PC-9 (cell line): Measurements from ENCODE around the gene DR1. TPM values are rescaled to one million over a fixed set of nuclear protein-coding genes. Genes with fewer than 3 reads are reported as not detected.

Experiments
- BruUV-seq: library from RNA; stranded (reverse); fragments of 400-500 nt; replicated peaks from 2 replicates; lab custom pipeline; 2021; lab: Mats Ljungman, UMichigan
- CTCF ChIA-PET: fragments of 300-600 bp; sonication (Branson Sonifier 250); formaldehyde crosslinking; loops from one replicate; lab custom pipeline; 2022; ENCODE audit warnings: antibody characterized with exemption; lab: Charles Lee
- POLR2A ChIA-PET: fragments of 300-600 bp; sonication (Branson Sonifier 250); formaldehyde crosslinking; loops from one replicate; lab custom pipeline; 2022; ENCODE audit warnings: antibody characterized with exemption; ENCODE audit not compliant: unreplicated experiment; lab: Charles Lee
- DNase-seq, 2 experiments: peaks; one replicate each; pipeline versions ENCODE4 v3.0.0 to v3.0.0-alpha.2; 2015 to 2022; ENCODE audit warnings: mixed read lengths in 1 of 2
- H2AFZ ChIP-seq: fragments of 200-600 bp; sonication (generic); 2 replicates; pipeline ENCODE4 v1.8.1; 2017; ENCODE audit warnings: antibody characterized with exemption
- H3F3A ChIP-seq: fragments of 200-600 bp; sonication (generic); 2 replicates; pipeline ENCODE4 v1.8.1; 2017; ENCODE audit warnings: antibody characterized with exemption, mild to moderate bottlenecking, low read depth; ENCODE audit not compliant: insufficient read depth
- H3K27ac ChIP-seq: fragments of 200-600 bp; sonication (generic); 2 replicates; pipeline ENCODE4 v1.6.1; 2016; ENCODE audit warnings: mixed run types
- H3K27me3 ChIP-seq: fragments of 200-600 bp; sonication (generic); 2 replicates; pipeline ENCODE4 v1.6.1; 2016; ENCODE audit warnings: low read depth, mixed run types; ENCODE audit not compliant: insufficient read depth
- H3K36me3 ChIP-seq: fragments of 200-600 bp; sonication (generic); 2 replicates; pipeline ENCODE4 v1.6.1; 2016; ENCODE audit warnings: low read depth, mixed run types
- H3K4me1 ChIP-seq: fragments of 200-600 bp; sonication (generic); replicated peaks from 2 replicates; pipeline ENCODE4 v1.6.1; 2016; ENCODE audit warnings: mixed run types; ENCODE audit not compliant: insufficient read depth
- H3K4me2 ChIP-seq: fragments of 200-600 bp; sonication (generic); 2 replicates; pipeline ENCODE4 v1.6.1; 2017; ENCODE audit warnings: mixed run types
- H3K4me3 ChIP-seq: fragments of 200-600 bp; sonication (generic); 2 replicates; pipeline ENCODE4 v1.6.1; 2016; ENCODE audit warnings: mixed run types
- H3K79me2 ChIP-seq: fragments of 200-600 bp; sonication (generic); 2 replicates; pipeline ENCODE4 v1.6.1; 2017; ENCODE audit warnings: low read depth, mixed run types
- H3K9me2 ChIP-seq: fragments of 200-600 bp; sonication (generic); 2 replicates; pipeline ENCODE4 v1.8.1; 2017; ENCODE audit warnings: mild to moderate bottlenecking; ENCODE audit not compliant: insufficient read depth
- H3K9me3 ChIP-seq: fragments of 200-600 bp; sonication (generic); 2 replicates; pipeline ENCODE4 v1.8.1; 2016; ENCODE audit warnings: low read depth; ENCODE audit not compliant: insufficient read depth
- H4K20me1 ChIP-seq: fragments of 200-600 bp; sonication (generic); 2 replicates; pipeline ENCODE4 v1.8.1; 2017; ENCODE audit not compliant: insufficient read depth
- EZH2 ChIP-seq: fragments of 200-600 bp; sonication (generic); IDR thresholded peaks from 2 replicates; pipeline ENCODE4 v1.8.0; 2017; ENCODE audit warnings: antibody characterized with exemption, low read depth
- intact Hi-C: fragments of 100-400 bp; cut with micrococcal nuclease; formaldehyde crosslinking; loops from one replicate; pipeline ENCODE4 v1.10.0; 2022; ENCODE audit not compliant: unreplicated experiment
- total RNA-seq: library from RNA; stranded (reverse); gene quantifications from 2 replicates; pipeline ENCODE4 v1.2.3, GENCODE V29; 2021
- TF ChIP-seq, protein P1 (sequence below): fragments of 200-600 bp; sonication (generic); conservative IDR thresholded peaks from 2 replicates; pipeline ENCODE4 v1.6.1; 2017; ENCODE audit warnings: mixed run types, antibody characterized with exemption, mild to moderate bottlenecking, moderate library complexity

The DR1 gene
- total RNA-seq, 1 experiment from 2014 or later: 37.8 TPM

DNA sequence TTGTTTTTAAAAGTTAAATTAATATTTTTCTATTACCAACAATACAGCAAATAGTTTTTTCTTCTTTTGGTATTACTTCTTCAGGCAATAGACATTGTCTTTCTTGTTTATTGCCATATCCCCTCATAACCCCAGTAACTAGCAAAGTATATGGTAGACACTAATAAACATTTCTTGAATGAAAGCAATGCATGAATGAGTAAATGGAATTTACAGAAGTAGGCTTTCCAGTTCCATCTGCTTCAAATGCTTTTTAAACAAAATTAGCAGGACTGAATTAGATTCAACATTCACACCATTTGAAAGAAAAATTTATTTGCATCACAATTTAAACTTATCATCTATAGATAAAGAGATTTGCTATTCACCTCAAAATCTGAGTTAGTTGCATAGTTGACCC, 5.6 kb upstream of the DR1 start:
- no TSS peak for BruUV-seq
- Histone ChIP-seq H4K20me1 (no peaks in the 10 kb centered on the region), H3K9me3 (no peaks in the 10 kb centered on the region), H3K4me1 (peaks cover 45% of the 10 kb centered on the region), H3K27ac (peak overlapping the region; percentile 4; the same call in 1 of the 2 replicates), H3K27me3 (no peaks in the 10 kb centered on the region), H3K36me3 (0 out of 2 replicates have a peak, but pooled peaks cover 3% of the 10 kb centered on the region), H3K4me3 (no peak overlapping the region), H2AFZ (no peak overlapping the region), H3K9me2 (no peaks in the 10 kb centered on the region), H3K79me2 (peaks cover 25% of the 10 kb centered on the region), H3F3A (peaks cover 14% of the 10 kb centered on the region), H3K4me2 (peak overlapping the region; percentile 17)
- TF ChIP-seq, protein P1, sequence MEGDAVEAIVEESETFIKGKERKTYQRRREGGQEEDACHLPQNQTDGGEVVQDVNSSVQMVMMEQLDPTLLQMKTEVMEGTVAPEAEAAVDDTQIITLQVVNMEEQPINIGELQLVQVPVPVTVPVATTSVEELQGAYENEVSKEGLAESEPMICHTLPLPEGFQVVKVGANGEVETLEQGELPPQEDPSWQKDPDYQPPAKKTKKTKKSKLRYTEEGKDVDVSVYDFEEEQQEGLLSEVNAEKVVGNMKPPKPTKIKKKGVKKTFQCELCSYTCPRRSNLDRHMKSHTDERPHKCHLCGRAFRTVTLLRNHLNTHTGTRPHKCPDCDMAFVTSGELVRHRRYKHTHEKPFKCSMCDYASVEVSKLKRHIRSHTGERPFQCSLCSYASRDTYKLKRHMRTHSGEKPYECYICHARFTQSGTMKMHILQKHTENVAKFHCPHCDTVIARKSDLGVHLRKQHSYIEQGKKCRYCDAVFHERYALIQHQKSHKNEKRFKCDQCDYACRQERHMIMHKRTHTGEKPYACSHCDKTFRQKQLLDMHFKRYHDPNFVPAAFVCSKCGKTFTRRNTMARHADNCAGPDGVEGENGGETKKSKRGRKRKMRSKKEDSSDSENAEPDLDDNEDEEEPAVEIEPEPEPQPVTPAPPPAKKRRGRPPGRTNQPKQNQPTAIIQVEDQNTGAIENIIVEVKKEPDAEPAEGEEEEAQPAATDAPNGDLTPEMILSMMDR: no peak
- no peak for TF ChIP-seq EZH2
- CTCF ChIA-PET: no interaction called here
- POLR2A ChIA-PET: no interaction called here
- intact Hi-C loops: no loop called here
- peak in 1 of 2 experiments; percentile 68 for DNase-seq

DNA sequence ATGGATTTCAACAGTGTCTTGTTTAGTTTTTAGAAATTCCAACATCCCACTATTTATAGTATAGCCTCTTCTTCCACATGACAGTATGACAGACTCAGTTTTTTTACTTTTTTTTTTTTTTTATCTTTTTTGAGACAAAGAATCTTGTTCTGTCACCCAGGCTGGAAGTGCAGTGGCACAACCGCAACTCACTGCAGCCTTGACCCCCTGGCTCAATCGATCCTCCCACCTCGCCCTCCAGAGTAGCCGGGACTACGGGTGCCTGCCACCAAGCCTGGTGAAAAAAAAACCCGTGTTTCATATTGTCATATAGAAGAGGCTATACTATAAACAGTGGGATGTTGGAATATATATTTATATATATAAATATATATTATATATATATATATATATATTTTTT, 1.2 kb upstream of the DR1 start:
- Histone ChIP-seq H3K4me2 (peak overlapping the region; percentile 27), H3K9me2 (no peaks in the 10 kb centered on the region), H3K9me3 (no peaks in the 10 kb centered on the region), H3K27me3 (no peaks in the 10 kb centered on the region), H3K79me2 (peaks cover 67% of the 10 kb centered on the region), H3K4me1 (peaks cover 35% of the 10 kb centered on the region), H3K27ac (no peak overlapping the region), H2AFZ (no peak overlapping the region), H3F3A (peaks cover 9% of the 10 kb centered on the region), H3K4me3 (no peak overlapping the region), H3K36me3 (peaks cover 13% of the 10 kb centered on the region; the same call in 1 of the 2 replicates), H4K20me1 (peaks cover 26% of the 10 kb centered on the region)
- intact Hi-C loops: no loop called here
- TF ChIP-seq EZH2: no peak
- TF ChIP-seq, protein P1: no peak
- CTCF ChIA-PET: no interaction called here
- no peak for DNase-seq
- BruUV-seq: no TSS peak
- POLR2A ChIA-PET: interaction anchor here (0.7 to 0.9 kb wide), 2 partner anchors 421 to 955 kb away, joined by 5 to 9 read pairs; no protein-coding TSS in a partner anchor

DNA sequence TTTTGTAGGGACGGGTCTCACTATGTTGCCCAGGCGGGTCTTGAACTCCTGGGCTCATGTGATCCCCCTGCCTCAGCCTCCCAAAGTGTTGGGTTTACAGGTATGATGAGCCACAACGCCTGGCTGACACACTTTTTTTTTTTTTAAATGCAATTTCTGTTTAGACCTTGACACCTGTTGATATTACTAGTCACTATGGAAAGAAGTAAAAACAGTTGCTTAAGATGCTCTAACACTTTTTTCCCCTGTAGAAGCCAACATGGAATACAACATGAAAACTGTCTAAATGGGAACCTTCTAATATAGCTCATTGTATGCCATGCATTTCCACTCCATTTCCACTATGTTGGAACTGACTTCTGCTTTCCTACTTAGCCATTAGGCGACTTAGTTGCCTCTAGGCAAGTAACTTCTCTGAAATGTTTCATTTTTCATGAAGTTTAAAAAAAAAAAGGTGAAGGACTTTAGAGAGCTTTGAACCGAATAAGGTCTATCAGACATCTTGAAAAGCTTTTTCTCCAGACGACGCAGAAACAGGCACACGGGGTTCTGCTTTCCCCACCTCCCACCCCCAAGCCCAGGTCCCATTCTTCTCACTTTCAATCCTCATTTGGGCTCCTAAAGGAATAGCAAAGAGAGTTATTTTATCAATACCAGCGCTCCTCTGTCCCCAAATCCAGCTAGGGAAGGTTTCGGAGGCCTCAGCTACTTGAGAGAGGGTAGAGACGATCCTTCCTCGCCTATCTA, 648 bp upstream of the DR1 start:
- POLR2A ChIA-PET: interaction anchor here (0.6 to 1.1 kb wide), 5 partner anchors 20 to 954 kb away, joined by 3 to 9 read pairs (median 4); no protein-coding TSS in a partner anchor
- Histone ChIP-seq H3K27ac (peak overlapping the region; percentile 86), H3K27me3 (no peaks in the 10 kb centered on the region), H3K79me2 (peaks cover 72% of the 10 kb centered on the region), H3K36me3 (peaks cover 17% of the 10 kb centered on the region; the same call in 1 of the 2 replicates), H3K9me2 (no peaks in the 10 kb centered on the region), H3K4me1 (peaks cover 35% of the 10 kb centered on the region), H4K20me1 (peaks cover 32% of the 10 kb centered on the region), H2AFZ (peak overlapping the region; percentile 94), H3K4me2 (peak overlapping the region; percentile 92), H3K4me3 (peak overlapping the region; percentile 86), H3K9me3 (no peaks in the 10 kb centered on the region), H3F3A (peaks cover 8% of the 10 kb centered on the region)
- intact Hi-C loops: loop anchor here (1.0 to 5.0 kb wide), 3 partner anchors 23 to 502 kb away; partner anchors contain the start of gene FNBP1L
- TF ChIP-seq EZH2: no peak
- TF ChIP-seq, protein P1: no peak
- peak in 1 of 2 experiments; percentile 40 for DNase-seq
- TSS peak; percentile 95 for BruUV-seq
- CTCF ChIA-PET: interaction anchor here (0.5 to 0.9 kb wide), 4 partner anchors 40 to 405 kb away, joined by 3 to 6 read pairs (median 3); no protein-coding TSS in a partner anchor
